HCT116 (cell line): ENCODE results near the gene TEX101.

Experiments
- RAD21 ChIP-seq: IDR thresholded peaks from 2 replicates; pipeline ENCODE4 v1.6.1; 2012; ENCODE audit warnings: low read depth, mild to moderate bottlenecking
- TF ChIP-seq, protein P1 (sequence below), 3 experiments: fragments of 200-600 bp in 1 of 3; sonication (generic) in 1 of 3; IDR thresholded peaks in 2 of 3; conservative IDR thresholded peaks in 1 of 3; 2 replicates each; pipeline ENCODE4 v1.5.1; 2012 to 2017; ENCODE audit warnings: low read depth in 2 of 3, low read length in 2 of 3, antibody characterized with exemption in 1 of 3, borderline replicate concordance in 1 of 3, control low read depth in 1 of 3, mild to moderate bottlenecking in 1 of 3, mixed read lengths in 1 of 3, mixed run types in 1 of 3, moderate library complexity in 1 of 3; ENCODE audit not compliant: insufficient read depth in 1 of 3

GRCh38 chr19:43380008-43380407 lies 34.7 kb upstream of the TEX101 start:
- TF ChIP-seq RAD21 = no peak
- TF ChIP-seq, protein P1, sequence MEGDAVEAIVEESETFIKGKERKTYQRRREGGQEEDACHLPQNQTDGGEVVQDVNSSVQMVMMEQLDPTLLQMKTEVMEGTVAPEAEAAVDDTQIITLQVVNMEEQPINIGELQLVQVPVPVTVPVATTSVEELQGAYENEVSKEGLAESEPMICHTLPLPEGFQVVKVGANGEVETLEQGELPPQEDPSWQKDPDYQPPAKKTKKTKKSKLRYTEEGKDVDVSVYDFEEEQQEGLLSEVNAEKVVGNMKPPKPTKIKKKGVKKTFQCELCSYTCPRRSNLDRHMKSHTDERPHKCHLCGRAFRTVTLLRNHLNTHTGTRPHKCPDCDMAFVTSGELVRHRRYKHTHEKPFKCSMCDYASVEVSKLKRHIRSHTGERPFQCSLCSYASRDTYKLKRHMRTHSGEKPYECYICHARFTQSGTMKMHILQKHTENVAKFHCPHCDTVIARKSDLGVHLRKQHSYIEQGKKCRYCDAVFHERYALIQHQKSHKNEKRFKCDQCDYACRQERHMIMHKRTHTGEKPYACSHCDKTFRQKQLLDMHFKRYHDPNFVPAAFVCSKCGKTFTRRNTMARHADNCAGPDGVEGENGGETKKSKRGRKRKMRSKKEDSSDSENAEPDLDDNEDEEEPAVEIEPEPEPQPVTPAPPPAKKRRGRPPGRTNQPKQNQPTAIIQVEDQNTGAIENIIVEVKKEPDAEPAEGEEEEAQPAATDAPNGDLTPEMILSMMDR (IDR thresholded peaks at IDR 0.05 in 2 of 3, conservative IDR thresholded peaks at IDR 0.05 in 1 of 3; ENCODE audit: borderline replicate concordance in 1 of 3, insufficient read depth in 1 of 3, low read depth in 2 of 3, low read length in 2 of 3) = no peak
